PC-9 (cell line): ENCODE measurements around the gene F7.

Experiments used
- EZH2 ChIP-seq: fragments of 200-600 bp; sonication (generic); IDR thresholded peaks from 2 replicates; pipeline ENCODE4 v1.8.0; 2017; ENCODE audit warnings: antibody characterized with exemption, low read depth
- TF ChIP-seq, protein P1 (sequence below): fragments of 200-600 bp; sonication (generic); conservative IDR thresholded peaks from 2 replicates; pipeline ENCODE4 v1.6.1; 2017; ENCODE audit warnings: mixed run types, antibody characterized with exemption, mild to moderate bottlenecking, moderate library complexity

DNA sequence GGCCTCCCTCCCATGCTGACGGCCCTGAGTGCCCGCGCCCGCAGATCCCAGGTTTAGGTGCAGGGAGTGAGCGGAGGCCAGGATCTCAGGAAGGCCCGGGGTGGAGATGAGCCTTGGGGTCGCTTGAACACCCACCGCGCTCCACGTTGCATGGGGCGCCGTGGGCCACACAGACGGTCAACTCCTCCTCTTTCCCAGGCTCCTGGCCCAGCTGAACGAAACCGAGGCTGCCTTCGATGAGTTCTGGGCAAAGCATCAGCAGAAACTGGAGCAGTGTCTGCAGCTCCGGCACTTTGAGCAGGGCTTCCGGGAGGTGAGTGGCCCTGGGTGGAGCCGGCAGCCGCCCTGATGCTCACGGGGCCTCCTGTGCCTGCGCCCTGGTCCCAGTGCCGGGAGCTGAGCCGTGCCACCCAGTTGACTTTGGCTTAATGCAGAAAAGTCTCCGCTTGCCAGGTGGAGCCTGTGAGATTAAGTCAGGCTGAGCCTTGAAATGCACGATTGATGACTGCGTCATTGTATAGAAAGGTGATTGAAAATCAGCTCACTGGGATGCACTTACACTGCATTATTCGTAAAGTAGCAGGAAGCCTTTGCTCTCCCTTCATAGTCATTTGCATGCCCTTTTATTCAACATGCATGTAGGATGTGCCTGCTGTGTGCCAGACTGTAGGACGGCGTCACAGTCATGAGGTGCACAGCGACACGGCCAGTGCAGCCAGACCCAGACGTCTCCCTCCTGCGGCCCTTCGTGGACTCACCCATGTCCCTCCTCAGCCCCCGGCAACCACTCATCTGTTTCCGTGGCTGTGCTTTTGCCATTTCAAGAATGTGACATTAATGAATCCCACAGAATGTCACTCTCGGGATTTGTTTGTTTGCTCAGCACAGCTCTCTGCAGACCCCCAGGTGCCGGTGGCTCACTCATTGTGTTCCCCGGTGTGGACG, 35.5 kb upstream of the F7 start:
- TF ChIP-seq, protein P1, sequence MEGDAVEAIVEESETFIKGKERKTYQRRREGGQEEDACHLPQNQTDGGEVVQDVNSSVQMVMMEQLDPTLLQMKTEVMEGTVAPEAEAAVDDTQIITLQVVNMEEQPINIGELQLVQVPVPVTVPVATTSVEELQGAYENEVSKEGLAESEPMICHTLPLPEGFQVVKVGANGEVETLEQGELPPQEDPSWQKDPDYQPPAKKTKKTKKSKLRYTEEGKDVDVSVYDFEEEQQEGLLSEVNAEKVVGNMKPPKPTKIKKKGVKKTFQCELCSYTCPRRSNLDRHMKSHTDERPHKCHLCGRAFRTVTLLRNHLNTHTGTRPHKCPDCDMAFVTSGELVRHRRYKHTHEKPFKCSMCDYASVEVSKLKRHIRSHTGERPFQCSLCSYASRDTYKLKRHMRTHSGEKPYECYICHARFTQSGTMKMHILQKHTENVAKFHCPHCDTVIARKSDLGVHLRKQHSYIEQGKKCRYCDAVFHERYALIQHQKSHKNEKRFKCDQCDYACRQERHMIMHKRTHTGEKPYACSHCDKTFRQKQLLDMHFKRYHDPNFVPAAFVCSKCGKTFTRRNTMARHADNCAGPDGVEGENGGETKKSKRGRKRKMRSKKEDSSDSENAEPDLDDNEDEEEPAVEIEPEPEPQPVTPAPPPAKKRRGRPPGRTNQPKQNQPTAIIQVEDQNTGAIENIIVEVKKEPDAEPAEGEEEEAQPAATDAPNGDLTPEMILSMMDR = no peak
- TF ChIP-seq EZH2 = no peak
